AG09309 (cell line): ENCODE results near the gene PHLDB2.

Source experiments
- DNase-seq: peaks from one replicate; pipeline ENCODE4 v3.0.0-alpha.2; 2010; ENCODE audit warnings: low read depth
- H3K4me3 ChIP-seq: 2 replicates; pipeline ENCODE4 v1.5.1; 2011; ENCODE audit warnings: mild to moderate bottlenecking, low read depth, low read length, moderate library complexity; ENCODE audit not compliant: control insufficient read depth
- CTCF ChIP-seq: IDR thresholded peaks from 2 replicates; pipeline ENCODE4 v1.5.1; 2011; ENCODE audit warnings: mild to moderate bottlenecking, low read depth, low read length, inconsistent platforms; ENCODE audit not compliant: insufficient read depth, control insufficient read depth; ENCODE audit errors: missing control alignments

The PHLDB2 gene

GRCh38 chr3:112011376-112011940 lies 152.4 kb downstream of the PHLDB2 start:
- no peak for TF ChIP-seq CTCF
- no peak for DNase-seq
- H3K4me3 ChIP-seq, result no peak overlapping the region

- no peak for DNase-seq
- TF ChIP-seq CTCF, result no peak
- H3K4me3 ChIP-seq, result no peak overlapping the region
Measured at GRCh38 chr3:112012205-112012992, 153.3 kb downstream of the PHLDB2 start.

- DNase-seq, result peak; percentile 23
- no peak overlapping the region for H3K4me3 ChIP-seq
- peak; percentile 77 for TF ChIP-seq CTCF
Measured at GRCh38 chr3:112013058-112013783, 154.2 kb downstream of the PHLDB2 start.

- no peak overlapping the region for H3K4me3 ChIP-seq
- TF ChIP-seq CTCF, result no peak
- DNase-seq, result no peak
Measured at GRCh38 chr3:112013784-112014143, 154.7 kb downstream of the PHLDB2 start.

GRCh38 chr3:112017091-112017490 lies 158.0 kb downstream of the PHLDB2 start:
- H3K4me3 ChIP-seq, result no peak overlapping the region
- DNase-seq, result no peak
- no peak for TF ChIP-seq CTCF

GRCh38 chr3:112018712-112019111 lies 159.6 kb downstream of the PHLDB2 start:
- DNase-seq, result no peak
- no peak overlapping the region for H3K4me3 ChIP-seq
- no peak for TF ChIP-seq CTCF
